HEK293 (cell line): ENCODE results near the gene KANSL2.

Source experiments
- CTCF ChIP-seq: fragments of 450-650 bp; formaldehyde crosslinking; IDR thresholded peaks from 2 replicates; pipeline ENCODE4 v1.5.1; 2016; ENCODE audit warnings: missing biosample characterization, missing genetic modification characterization
- SALL2 ChIP-seq: fragments of 450-650 bp; formaldehyde crosslinking; IDR thresholded peaks from 2 replicates; pipeline ENCODE4 v1.5.0; 2017; ENCODE audit warnings: missing biosample characterization, mild to moderate bottlenecking, missing genetic modification characterization, borderline replicate concordance
- WT1 ChIP-seq: fragments of 450-650 bp; formaldehyde crosslinking; IDR thresholded peaks from 2 replicates; pipeline ENCODE4 v1.5.1; 2016; ENCODE audit warnings: missing biosample characterization, missing genetic modification characterization
- ZBTB7A ChIP-seq: fragments of 450-650 bp; formaldehyde crosslinking; IDR thresholded peaks from 2 replicates; pipeline ENCODE4 v1.5.1; 2016; ENCODE audit warnings: low read depth, missing biosample characterization, missing genetic modification characterization
- ZNF211 ChIP-seq: fragments of 450-650 bp; formaldehyde crosslinking; IDR thresholded peaks from 2 replicates; pipeline ENCODE4 v1.5.1; 2016; ENCODE audit warnings: low read depth, missing biosample characterization, missing genetic modification characterization
- TF ChIP-seq, protein P1 (sequence below): fragments of 450-650 bp; formaldehyde crosslinking; IDR thresholded peaks from 2 replicates; pipeline ENCODE4 v1.5.1; 2017; ENCODE audit warnings: missing biosample characterization, mild to moderate bottlenecking, missing genetic modification characterization, moderate library complexity

DNA sequence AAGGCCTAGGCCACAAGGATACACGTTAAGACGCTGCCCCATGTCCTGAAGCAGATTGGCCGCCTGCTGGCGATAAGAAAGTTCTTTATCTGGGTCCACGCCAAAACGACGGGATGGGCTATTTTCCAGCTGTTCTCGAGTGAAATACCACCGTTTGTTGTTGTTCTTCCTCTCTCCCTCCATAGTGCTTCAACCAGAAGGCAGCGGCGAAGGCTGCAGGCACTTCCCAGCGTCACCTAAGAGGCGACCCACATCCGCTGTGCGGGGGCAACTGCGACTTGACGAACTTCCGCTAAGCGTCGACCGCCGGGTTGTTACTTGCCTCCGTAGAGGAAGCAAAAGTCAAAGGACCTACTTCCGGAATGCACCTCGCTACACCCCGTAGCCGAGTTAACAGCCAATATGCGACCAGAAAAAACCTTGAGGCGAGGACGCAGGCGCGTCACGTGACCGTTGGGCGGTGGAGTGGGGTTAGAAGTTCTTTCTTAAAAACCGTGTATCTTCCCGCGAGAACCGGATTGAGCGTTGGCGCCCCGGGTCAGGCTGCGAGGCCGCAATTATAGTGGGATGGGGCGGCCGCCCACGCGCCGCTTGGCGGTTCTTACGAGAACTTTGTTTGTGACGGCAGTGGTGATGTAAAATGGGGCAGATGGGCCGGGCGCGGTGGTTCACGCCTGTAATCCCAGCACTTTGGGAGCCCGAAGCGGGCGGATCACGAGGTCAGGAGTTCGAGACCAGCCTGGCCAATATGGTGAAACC is 34.6 kb upstream of the KANSL2 start, which contains the start of gene CCNT1:
- no peak for TF ChIP-seq SALL2 (tag by site-specific recombination)
- peak; percentile 80 for TF ChIP-seq CTCF
- no peak for TF ChIP-seq ZNF211 (tag by site-specific recombination)
- peak; percentile 92 for TF ChIP-seq ZBTB7A (tag by site-specific recombination)
- TF ChIP-seq, protein P1, sequence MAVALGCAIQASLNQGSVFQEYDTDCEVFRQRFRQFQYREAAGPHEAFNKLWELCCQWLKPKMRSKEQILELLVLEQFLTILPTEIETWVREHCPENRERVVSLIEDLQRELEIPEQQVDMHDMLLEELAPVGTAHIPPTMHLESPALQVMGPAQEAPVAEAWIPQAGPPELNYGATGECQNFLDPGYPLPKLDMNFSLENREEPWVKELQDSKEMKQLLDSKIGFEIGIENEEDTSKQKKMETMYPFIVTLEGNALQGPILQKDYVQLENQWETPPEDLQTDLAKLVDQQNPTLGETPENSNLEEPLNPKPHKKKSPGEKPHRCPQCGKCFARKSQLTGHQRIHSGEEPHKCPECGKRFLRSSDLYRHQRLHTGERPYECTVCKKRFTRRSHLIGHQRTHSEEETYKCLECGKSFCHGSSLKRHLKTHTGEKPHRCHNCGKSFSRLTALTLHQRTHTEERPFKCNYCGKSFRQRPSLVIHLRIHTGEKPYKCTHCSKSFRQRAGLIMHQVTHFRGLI (tag by site-specific recombination), result peak; percentile 37; the same call in 1 of the 2 replicates
- peak; percentile 60; the same call in 1 of the 2 replicates for TF ChIP-seq WT1 (tag by site-specific recombination)
